ENCODE results near the gene SLC32A1. TPM values are rescaled to one million over a fixed set of nuclear protein-coding genes. Genes with fewer than 3 reads are reported as not detected.
A peak's percentile ranks its signal among the peaks of the same experiment; 100 is the strongest.

SLC32A1 gene, protein sequence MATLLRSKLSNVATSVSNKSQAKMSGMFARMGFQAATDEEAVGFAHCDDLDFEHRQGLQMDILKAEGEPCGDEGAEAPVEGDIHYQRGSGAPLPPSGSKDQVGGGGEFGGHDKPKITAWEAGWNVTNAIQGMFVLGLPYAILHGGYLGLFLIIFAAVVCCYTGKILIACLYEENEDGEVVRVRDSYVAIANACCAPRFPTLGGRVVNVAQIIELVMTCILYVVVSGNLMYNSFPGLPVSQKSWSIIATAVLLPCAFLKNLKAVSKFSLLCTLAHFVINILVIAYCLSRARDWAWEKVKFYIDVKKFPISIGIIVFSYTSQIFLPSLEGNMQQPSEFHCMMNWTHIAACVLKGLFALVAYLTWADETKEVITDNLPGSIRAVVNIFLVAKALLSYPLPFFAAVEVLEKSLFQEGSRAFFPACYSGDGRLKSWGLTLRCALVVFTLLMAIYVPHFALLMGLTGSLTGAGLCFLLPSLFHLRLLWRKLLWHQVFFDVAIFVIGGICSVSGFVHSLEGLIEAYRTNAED
- total RNA-seq (2021) = 0.09 to 0.37 TPM (median 0.25 TPM) in 3 replicates
- Bru-seq, nascent RNA = percentile 8 among the genes with signal in this experiment
- long read RNA-seq, experiment 1 = 0 reads
- long read RNA-seq, experiment 2, partial matches to known transcripts = 1 of 1 reads
- long read RNA-seq, experiment 2, other reads (novel, unspliced or antisense) = 0 of 1 reads
- long read RNA-seq, experiment 3 = 0 reads

DNA sequence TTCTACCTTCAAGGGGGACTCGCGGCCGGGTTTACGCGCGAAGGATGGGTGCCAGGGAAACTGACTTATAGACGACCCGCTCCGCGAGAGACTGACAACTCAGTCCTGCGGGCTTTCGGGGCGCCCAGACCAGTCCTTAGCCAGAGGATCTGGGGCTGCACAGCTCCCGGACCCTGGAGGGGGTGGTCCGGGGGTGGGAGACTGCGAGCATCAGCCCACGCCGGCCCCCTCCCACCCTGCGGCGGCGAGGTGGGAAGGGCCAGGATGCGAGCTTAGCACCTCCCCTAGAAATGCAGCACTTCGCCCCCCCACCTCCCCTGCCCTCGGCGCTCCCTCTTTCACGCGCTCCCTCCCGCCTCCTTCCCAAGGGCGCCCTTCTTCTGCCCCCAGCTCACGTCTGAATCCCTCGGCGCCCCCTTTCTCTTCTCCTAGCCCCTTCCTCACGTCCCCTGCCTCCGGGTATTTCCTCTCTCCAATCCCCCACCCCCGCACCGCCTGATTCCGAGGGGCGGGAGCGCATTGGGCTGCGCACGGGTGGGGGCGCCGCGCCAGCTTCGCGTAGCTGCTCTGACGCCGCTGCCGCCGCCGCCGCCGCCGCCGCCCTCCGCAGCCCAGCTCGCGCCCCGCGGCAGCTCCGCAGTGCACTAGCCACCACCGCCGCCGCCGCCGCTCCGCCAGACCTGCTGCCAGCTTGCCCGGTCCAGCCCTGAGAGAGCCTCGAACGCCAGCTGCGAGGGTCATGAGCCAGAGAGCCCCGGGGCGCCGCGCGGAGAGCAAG lies at the start of gene SLC32A1:
Gene SLC32A1, plus strand, starts transcription at position 639 of the 778 bp plus-strand sequence. CDS start 239 bp downstream, outside the sequence.
- Mint-ChIP-seq H3K4me3 (peak within 1 kb of the TSS; percentile 74), H3K27ac (no peak within 1 kb of the TSS), H3K4me1 (peaks cover 55% of the 10 kb centered on the region), H3K27me3 (ENCODE audit: low read depth) (peaks cover 100% of the 10 kb centered on the region), H3K36me3 (no peaks in the 10 kb centered on the region), H3K9me3 (no peaks in the 10 kb centered on the region)
- TF ChIP-seq PRDM15 (CRISPR knock-in tag; IDR thresholded peaks at IDR 0.05) = peak; percentile 93
- 0 out of 2 replicates have a peak, but pooled peaks have one; percentile 33 for TF ChIP-seq CREB1 (CRISPR knock-in tag; IDR thresholded peaks at IDR 0.05)
- TF ChIP-seq JUN (CRISPR knock-in tag; IDR thresholded peaks at IDR 0.05) = 0 out of 2 replicates have a peak, but pooled peaks have one; percentile 10
- TF ChIP-seq TCF7 (CRISPR knock-in tag; IDR thresholded peaks at IDR 0.05; ENCODE audit: low read depth) = no peak
- ChIA-PET CTCF (interaction anchor here (0.6 to 11.1 kb wide), 26 partner anchors 9 to 685 kb away, joined by 3 to 188 read pairs (median 16); partner anchors contain the start of gene ACTR5), POLR2A (interaction anchor here (1.4 to 2.0 kb wide), 2 partner anchors 25 to 90 kb away, joined by 3 to 6 read pairs; partner anchors contain the start of gene ACTR5)
- ATAC-seq (no peak), DNase-seq (ENCODE audit: low spot score) (peak; percentile 54)

DNA sequence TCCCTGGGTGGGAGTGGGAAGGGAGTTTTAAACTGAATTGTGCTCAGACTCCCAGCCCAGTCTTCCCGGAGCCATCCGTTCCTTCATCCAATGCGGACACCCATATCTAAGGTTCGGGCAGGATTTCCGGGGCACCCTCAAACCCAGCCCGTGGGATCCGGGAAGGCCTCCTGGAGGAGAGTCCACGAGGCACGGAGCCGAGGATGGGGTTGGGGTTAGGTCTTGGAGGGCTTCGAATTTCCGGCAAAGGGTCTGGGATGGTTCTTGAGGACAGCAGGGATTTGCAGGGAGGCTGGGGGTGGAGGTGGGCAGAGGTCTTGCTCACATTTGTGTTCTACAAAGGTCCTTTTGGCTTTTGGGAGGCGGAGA lies 49.5 kb upstream of the SLC32A1 start:
- no peaks in the 10 kb centered on the region for H3K36me3 Mint-ChIP-seq
- peaks cover 75% of the 10 kb centered on the region for H3K27me3 Mint-ChIP-seq (ENCODE audit: low read depth)
- POLR2A ChIA-PET = interaction anchor here (1.0 kb wide), 1 partner anchor 51 kb away, joined by 5 read pairs; no protein-coding TSS in a partner anchor
- peak overlapping the region; percentile 74 for H3K4me3 Mint-ChIP-seq
- no peak overlapping the region for H3K27ac Mint-ChIP-seq
- H3K9me3 Mint-ChIP-seq = no peaks in the 10 kb centered on the region
- H3K4me1 Mint-ChIP-seq = peaks cover 40% of the 10 kb centered on the region
- CTCF ChIA-PET = interaction anchor here (0.6 to 2.2 kb wide), 7 partner anchors 9 to 219 kb away, joined by 3 to 51 read pairs (median 5); partner anchors contain the start of genes ACTR5 and SLC32A1
- ATAC-seq = no peak
- no peak for DNase-seq (ENCODE audit: low spot score)
- no peak for TF ChIP-seq FOXK1 (CRISPR knock-in tag; IDR thresholded peaks at IDR 0.05)
- no peak for TF ChIP-seq ATF2 (CRISPR knock-in tag; IDR thresholded peaks at IDR 0.05; ENCODE audit: borderline replicate concordance, low read depth)
- no peak for TF ChIP-seq ATF6 (CRISPR knock-in tag; IDR thresholded peaks at IDR 0.05)
- no peak for TF ChIP-seq AR (CRISPR knock-in tag; IDR thresholded peaks at IDR 0.05)

Measured in WTC11 (cell line).